ENCODE data around the gene ETV2.

GRCh38 chr19:35623327-35624010 is 18.1 kb upstream of the ETV2 start:
- TF ChIP-seq, protein P1, sequence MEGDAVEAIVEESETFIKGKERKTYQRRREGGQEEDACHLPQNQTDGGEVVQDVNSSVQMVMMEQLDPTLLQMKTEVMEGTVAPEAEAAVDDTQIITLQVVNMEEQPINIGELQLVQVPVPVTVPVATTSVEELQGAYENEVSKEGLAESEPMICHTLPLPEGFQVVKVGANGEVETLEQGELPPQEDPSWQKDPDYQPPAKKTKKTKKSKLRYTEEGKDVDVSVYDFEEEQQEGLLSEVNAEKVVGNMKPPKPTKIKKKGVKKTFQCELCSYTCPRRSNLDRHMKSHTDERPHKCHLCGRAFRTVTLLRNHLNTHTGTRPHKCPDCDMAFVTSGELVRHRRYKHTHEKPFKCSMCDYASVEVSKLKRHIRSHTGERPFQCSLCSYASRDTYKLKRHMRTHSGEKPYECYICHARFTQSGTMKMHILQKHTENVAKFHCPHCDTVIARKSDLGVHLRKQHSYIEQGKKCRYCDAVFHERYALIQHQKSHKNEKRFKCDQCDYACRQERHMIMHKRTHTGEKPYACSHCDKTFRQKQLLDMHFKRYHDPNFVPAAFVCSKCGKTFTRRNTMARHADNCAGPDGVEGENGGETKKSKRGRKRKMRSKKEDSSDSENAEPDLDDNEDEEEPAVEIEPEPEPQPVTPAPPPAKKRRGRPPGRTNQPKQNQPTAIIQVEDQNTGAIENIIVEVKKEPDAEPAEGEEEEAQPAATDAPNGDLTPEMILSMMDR (IDR thresholded peaks at IDR 0.05; ENCODE audit: poor library complexity, severe bottlenecking): no peak
- TF ChIP-seq REST (IDR thresholded peaks at IDR 0.05; ENCODE audit: borderline replicate concordance) (no peak), RAD21 (conservative IDR thresholded peaks at IDR 0.05) (no peak), EP300 (conservative IDR thresholded peaks at IDR 0.05; ENCODE audit: poor library complexity, severe bottlenecking) (no peak), POLR2AphosphoS5 (IDR thresholded peaks at IDR 0.05) (no peak), EZH2 (IDR thresholded peaks at IDR 0.05; ENCODE audit: borderline replicate concordance, insufficient read depth, low read length, poor library complexity, severe bottlenecking) (no peak)
